Measurements from ENCODE around the gene PRSS56.
"Not testable (repeated sequence)": the region's sequence is repeated elsewhere in the genome, so short reads cannot be mapped to it uniquely, and the experiment has no call there.

The PRSS56 gene

DNA sequence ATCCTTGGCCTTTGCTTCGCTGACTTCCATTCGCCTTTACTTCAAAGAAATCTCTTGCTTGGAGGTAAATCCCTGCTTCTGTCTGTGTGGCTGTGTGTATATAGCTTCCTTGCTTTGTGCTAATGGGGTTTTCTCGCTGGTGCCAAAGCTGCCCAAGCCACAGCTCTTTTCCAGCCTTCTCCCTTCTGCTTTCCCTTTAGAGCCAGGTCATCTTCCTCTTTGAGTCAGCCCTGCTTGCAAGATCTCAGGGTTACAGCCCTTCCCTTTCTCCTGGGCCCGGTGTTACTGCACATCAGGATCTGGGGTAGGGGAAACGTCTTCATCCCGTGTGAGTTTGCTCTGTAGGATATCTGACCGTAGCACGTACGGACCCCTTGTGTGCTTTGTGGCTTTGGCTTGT is 49.4 kb downstream of the PRSS56 start:
- no peak for DNase-seq (ENCODE audit: low read depth in 4 of 4, low spot score in 1 of 4)

DNA sequence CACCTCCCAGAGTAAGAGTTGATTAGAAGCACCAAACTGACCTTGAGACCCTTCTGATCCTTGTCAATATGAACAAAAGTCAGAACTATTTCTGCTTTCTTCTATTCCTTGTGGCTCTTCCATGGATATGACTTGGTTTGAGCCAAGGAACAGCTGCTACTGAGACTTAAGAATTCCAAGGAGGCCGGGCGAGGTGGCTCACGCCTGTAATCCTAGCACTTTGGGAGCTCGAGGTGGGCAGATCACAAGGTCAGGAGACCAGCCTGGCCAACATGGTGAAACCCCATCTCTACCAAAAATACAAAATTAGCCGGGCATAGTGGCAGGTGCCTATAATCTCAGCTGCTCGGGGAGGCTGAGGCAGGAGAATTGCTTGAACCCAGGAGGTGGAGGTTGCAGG is 50.3 kb downstream of the PRSS56 start:
- DNase-seq (ENCODE audit: low read depth in 4 of 4, low spot score in 1 of 4) = not testable (repeated sequence)

DNA sequence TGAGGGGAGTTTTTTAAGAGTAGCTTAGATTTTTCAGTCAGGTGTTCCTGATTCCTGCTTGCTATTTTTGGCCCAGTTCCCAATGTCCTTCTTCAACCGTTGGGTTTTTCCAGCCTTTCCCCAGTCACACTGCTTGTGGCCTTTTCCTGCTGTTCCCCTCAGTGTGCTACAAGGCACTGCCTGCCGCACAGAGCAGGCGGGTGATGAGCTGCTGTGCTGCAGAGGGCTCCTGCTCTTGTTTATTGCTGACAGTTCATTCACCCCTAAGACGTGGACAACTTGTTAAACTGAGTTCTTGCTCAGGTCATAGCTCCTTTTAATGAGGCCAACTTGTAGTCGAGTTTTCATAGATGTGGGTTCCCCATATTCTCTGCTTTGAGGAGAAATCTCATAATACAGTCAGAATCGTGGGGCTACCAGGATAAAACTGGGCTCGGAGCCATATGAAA is 50.9 kb downstream of the PRSS56 start:
- DNase-seq (ENCODE audit: low read depth in 4 of 4, low spot score in 1 of 4) = no peak

DNA sequence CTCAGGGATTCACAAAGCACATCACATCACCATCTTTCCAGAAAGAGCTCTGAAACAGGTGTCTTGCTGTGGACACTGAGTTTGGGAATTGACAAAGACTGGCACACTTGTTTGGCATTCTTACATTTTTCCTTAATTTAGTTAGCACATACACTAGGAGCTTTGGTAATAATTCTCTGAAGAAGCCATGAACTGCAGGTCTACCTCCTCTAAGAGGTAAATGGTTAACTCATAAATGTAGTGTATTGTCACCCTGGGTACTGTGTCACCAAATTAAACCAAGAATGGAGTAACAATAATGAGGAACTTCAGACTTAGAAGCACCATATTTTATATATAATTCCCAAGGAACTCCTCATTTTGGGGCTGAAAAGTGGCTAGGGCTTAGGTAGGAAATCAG is 52.9 kb downstream of the PRSS56 start:
- no peak for DNase-seq (ENCODE audit: low read depth in 4 of 4, low spot score in 1 of 4)

DNA sequence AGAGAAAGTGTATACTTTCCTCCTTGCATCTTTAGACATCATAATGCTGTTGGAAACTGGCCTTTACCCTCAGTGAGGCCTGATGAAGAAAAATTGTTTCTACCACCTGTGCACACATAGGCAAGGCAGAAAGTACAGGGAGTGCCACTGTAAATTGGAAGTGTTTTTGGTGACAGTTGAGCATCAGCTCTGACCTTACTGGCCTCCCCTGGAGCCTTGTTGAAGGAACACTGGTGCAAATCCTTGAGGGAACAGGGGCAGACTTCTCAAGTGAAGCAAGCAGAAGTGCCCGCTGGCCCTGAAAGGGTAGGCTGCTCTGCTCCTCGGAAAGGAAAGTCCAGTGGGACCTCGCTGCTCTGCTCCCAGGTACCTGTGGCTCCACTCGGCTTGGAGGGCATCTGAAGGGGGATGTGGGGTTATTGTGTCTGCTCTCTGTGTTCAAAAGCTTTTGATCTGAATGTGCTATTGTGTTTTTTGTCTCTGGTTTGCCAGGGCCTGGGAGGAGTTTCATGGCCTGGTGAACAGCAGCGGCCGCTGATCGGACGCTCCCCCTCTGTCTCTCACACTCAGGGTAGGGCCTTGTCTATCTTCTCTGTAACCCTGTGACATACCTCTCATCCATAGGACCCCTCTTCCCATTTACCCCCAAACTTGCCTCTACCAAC is 53.7 kb downstream of the PRSS56 start:
- DNase-seq (ENCODE audit: low read depth in 4 of 4, low spot score in 1 of 4) = no peak

DNA sequence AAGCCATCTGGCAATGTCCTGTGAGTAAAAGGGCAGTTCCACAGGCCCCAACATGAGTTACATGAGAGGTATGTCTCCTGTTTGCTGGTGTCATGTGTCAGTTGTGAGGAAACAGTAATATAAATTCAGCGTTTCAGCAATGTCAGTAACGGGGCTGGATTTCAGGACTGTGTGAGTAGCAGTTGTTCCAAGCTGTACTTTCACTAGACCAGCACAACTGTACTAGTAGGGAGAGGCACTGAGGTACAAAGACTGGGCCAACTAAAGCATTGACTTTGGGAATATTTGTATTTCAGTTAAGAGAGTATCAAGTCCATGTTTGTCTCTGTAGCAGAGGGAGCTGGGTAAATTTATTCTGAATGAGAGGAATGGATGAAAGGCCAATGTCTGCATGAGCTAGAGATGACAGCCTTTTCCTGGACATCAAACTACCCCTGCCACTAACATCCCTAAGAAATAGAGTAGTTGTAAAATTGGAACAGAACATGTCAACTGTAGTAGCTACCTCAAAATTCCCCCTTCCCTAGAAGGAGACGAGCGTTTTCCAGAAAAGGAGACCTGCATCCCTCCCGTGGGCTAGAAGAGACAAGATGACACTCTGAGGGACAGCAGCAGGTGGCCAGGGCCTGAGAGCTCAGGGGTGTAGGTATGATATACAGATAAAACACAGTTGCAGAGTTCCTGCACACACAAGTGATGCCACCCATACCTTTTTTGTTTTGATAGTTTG is 54.7 kb downstream of the PRSS56 start:
- no peak for DNase-seq (ENCODE audit: low read depth in 4 of 4, low spot score in 1 of 4)

All from stimulated activated CD4-positive, alpha-beta T cell treated with anti-CD3 and anti-CD28 coated beads, Interleukin-1b, Interleukin-23, amount 100 ng/mL, for 24 hours (primary cell).